Karpas-422 (cell line): ENCODE data around the gene ASB15. TPM values are rescaled to one million over a fixed set of nuclear protein-coding genes. Genes with fewer than 3 reads are reported as not detected.

ENCODE experiments used
- DNase-seq: peaks from one replicate; pipeline ENCODE4 v3.0.0-alpha.2; 2015
- H2AFZ ChIP-seq: fragments of 200-600 bp; sonication (generic); 2 replicates; pipeline ENCODE4 v1.6.1; 2014; ENCODE audit warnings: antibody characterized with exemption, low read length, mixed read lengths
- H3K27ac ChIP-seq: fragments of 200-600 bp; sonication (generic); 2 replicates; pipeline ENCODE4 v1.5.1; 2014; ENCODE audit warnings: mild to moderate bottlenecking, low read length, moderate library complexity
- H3K27me3 ChIP-seq: fragments of 200-600 bp; sonication (generic); 2 replicates; pipeline ENCODE4 v1.6.1; 2014; ENCODE audit warnings: low read length, mixed read lengths
- H3K36me3 ChIP-seq: fragments of 200-600 bp; sonication (generic); 2 replicates; pipeline ENCODE4 v1.6.1; 2014; ENCODE audit warnings: low read length, mixed read lengths; ENCODE audit not compliant: insufficient read depth
- H3K4me1 ChIP-seq: fragments of 200-600 bp; sonication (generic); 2 replicates; pipeline ENCODE4 v1.6.1; 2014; ENCODE audit warnings: mild to moderate bottlenecking, low read length, mixed read lengths
- H3K4me2 ChIP-seq: fragments of 200-600 bp; sonication (generic); 2 replicates; pipeline ENCODE4 v1.6.1; 2014; ENCODE audit warnings: low read length, low read depth, mild to moderate bottlenecking; ENCODE audit not compliant: poor library complexity, severe bottlenecking
- H3K4me3 ChIP-seq: fragments of 200-600 bp; sonication (generic); 2 replicates; pipeline ENCODE4 v1.5.1; 2014; ENCODE audit warnings: mild to moderate bottlenecking, antibody characterized with exemption, low read length, mixed read lengths
- H3K79me2 ChIP-seq: fragments of 200-600 bp; sonication (generic); 2 replicates; pipeline ENCODE4 v1.6.1; 2014; ENCODE audit warnings: mild to moderate bottlenecking, low read length, mixed read lengths
- H3K9ac ChIP-seq: fragments of 200-600 bp; sonication (generic); 2 replicates; pipeline ENCODE4 v1.6.0; 2014; ENCODE audit warnings: low read length
- H3K9me2 ChIP-seq: fragments of 200-600 bp; sonication (generic), shearing (Covaris generic); replicated peaks from 2 replicates; pipeline ENCODE4 v1.6.0; 2014; ENCODE audit warnings: mild to moderate bottlenecking, low read length, moderate library complexity; ENCODE audit not compliant: insufficient read depth
- H3K9me3 ChIP-seq: fragments of 300-700, 200-600 bp; sonication (generic); 2 replicates; pipeline ENCODE4 v1.6.1; 2014; ENCODE audit warnings: low read length, mixed read lengths
- H4K20me1 ChIP-seq: fragments of 200-600 bp; sonication (generic); 2 replicates; pipeline ENCODE4 v1.6.1; 2014; ENCODE audit warnings: mild to moderate bottlenecking, antibody characterized with exemption, low read length, low read depth; ENCODE audit not compliant: insufficient read depth
- total RNA-seq: library from RNA; depleted of rRNA; stranded (reverse); fragments of >200 nt; shearing (Covaris generic); gene quantifications from 2 replicates; pipeline ENCODE4 v1.2.3, GENCODE V29; 2014; ENCODE audit warnings: low replicate concordance

The ASB15 gene
- total RNA-seq, 1 experiment from 2014 or later: 0.04 TPM

- Histone ChIP-seq H2AFZ (no peak overlapping the region), H3K9me2 (no peaks in the 10 kb centered on the region), H3K27ac (no peak overlapping the region), H3K9ac (no peak overlapping the region), H3K9me3 (no peaks in the 10 kb centered on the region), H4K20me1 (no peaks in the 10 kb centered on the region), H3K27me3 (no peaks in the 10 kb centered on the region), H3K4me3 (no peak overlapping the region), H3K4me2 (no peak overlapping the region), H3K79me2 (no peaks in the 10 kb centered on the region), H3K36me3 (no peaks in the 10 kb centered on the region), H3K4me1 (no peaks in the 10 kb centered on the region)
- peak; percentile 42 for DNase-seq
Observed at GRCh38 chr7:123643495-123644441, 42.1 kb downstream of the ASB15 start.

GRCh38 chr7:123645516-123645915 lies 43.9 kb downstream of the ASB15 start:
- Histone ChIP-seq H3K79me2 (no peaks in the 10 kb centered on the region), H3K27ac (no peak overlapping the region), H4K20me1 (no peaks in the 10 kb centered on the region), H3K9me3 (no peaks in the 10 kb centered on the region), H3K36me3 (no peaks in the 10 kb centered on the region), H3K27me3 (no peaks in the 10 kb centered on the region), H3K9ac (no peak overlapping the region), H2AFZ (no peak overlapping the region), H3K9me2 (no peaks in the 10 kb centered on the region), H3K4me1 (no peaks in the 10 kb centered on the region), H3K4me3 (no peak overlapping the region), H3K4me2 (no peak overlapping the region)
- no peak for DNase-seq

GRCh38 chr7:123647106-123647730 lies 45.6 kb downstream of the ASB15 start:
- no peak overlapping the region for H3K4me2 ChIP-seq

GRCh38 chr7:123649964-123650363 lies 48.3 kb downstream of the ASB15 start:
- Histone ChIP-seq H3K9me2 (no peaks in the 10 kb centered on the region), H3K36me3 (no peaks in the 10 kb centered on the region), H3K27me3 (no peaks in the 10 kb centered on the region), H3K9me3 (no peaks in the 10 kb centered on the region), H3K27ac (no peak overlapping the region), H3K4me1 (no peaks in the 10 kb centered on the region), H3K4me2 (no peak overlapping the region), H3K4me3 (no peak overlapping the region), H4K20me1 (no peaks in the 10 kb centered on the region), H2AFZ (no peak overlapping the region), H3K9ac (no peak overlapping the region), H3K79me2 (no peaks in the 10 kb centered on the region)
- no peak for DNase-seq

More at GRCh38 chr7:123647106-123647730, 45.6 kb downstream of the ASB15 start:
- Histone ChIP-seq H4K20me1 (no peaks in the 10 kb centered on the region), H3K4me1 (no peaks in the 10 kb centered on the region), H3K9me3 (no peaks in the 10 kb centered on the region), H2AFZ (no peak overlapping the region), H3K79me2 (no peaks in the 10 kb centered on the region), H3K4me3 (no peak overlapping the region), H3K9me2 (no peaks in the 10 kb centered on the region), H3K36me3 (no peaks in the 10 kb centered on the region), H3K27me3 (no peaks in the 10 kb centered on the region), H3K9ac (no peak overlapping the region), H3K27ac (no peak overlapping the region)
- DNase-seq: no peak

- Histone ChIP-seq H3K9ac (no peak overlapping the region), H3K4me2 (no peak overlapping the region), H3K9me3 (no peaks in the 10 kb centered on the region), H3K4me1 (no peaks in the 10 kb centered on the region), H4K20me1 (no peaks in the 10 kb centered on the region), H2AFZ (no peak overlapping the region), H3K27me3 (no peaks in the 10 kb centered on the region), H3K9me2 (no peaks in the 10 kb centered on the region), H3K4me3 (no peak overlapping the region), H3K79me2 (no peaks in the 10 kb centered on the region), H3K36me3 (no peaks in the 10 kb centered on the region), H3K27ac (no peak overlapping the region)
- no peak for DNase-seq
Observed at GRCh38 chr7:123650595-123650994, 49.0 kb downstream of the ASB15 start.

- no peaks in the 10 kb centered on the region for H4K20me1 ChIP-seq
- H3K4me2 ChIP-seq: no peak overlapping the region
- no peak overlapping the region for H2AFZ ChIP-seq
- H3K27ac ChIP-seq: no peak overlapping the region
- H3K79me2 ChIP-seq: no peaks in the 10 kb centered on the region
- no peak for DNase-seq
- H3K9ac ChIP-seq: no peak overlapping the region
- H3K9me3 ChIP-seq: no peaks in the 10 kb centered on the region
- H3K4me3 ChIP-seq: no peak overlapping the region
- no peaks in the 10 kb centered on the region for H3K9me2 ChIP-seq
- H3K4me1 ChIP-seq: no peaks in the 10 kb centered on the region
- H3K36me3 ChIP-seq: no peaks in the 10 kb centered on the region
- H3K27me3 ChIP-seq: no peaks in the 10 kb centered on the region
Observed at GRCh38 chr7:123652406-123652805, 50.8 kb downstream of the ASB15 start.

GRCh38 chr7:123653162-123653561 lies 51.5 kb downstream of the ASB15 start:
- H3K4me2 ChIP-seq: no peak overlapping the region
- H3K27me3 ChIP-seq: no peaks in the 10 kb centered on the region
- H3K4me3 ChIP-seq: no peak overlapping the region
- H3K36me3 ChIP-seq: no peaks in the 10 kb centered on the region
- no peaks in the 10 kb centered on the region for H3K9me2 ChIP-seq
- no peaks in the 10 kb centered on the region for H3K79me2 ChIP-seq
- no peak overlapping the region for H2AFZ ChIP-seq
- H3K4me1 ChIP-seq: no peaks in the 10 kb centered on the region
- H4K20me1 ChIP-seq: no peaks in the 10 kb centered on the region
- H3K27ac ChIP-seq: no peak overlapping the region
- H3K9ac ChIP-seq: no peak overlapping the region
- no peak for DNase-seq
- H3K9me3 ChIP-seq: no peaks in the 10 kb centered on the region

GRCh38 chr7:123655614-123656013 lies 54.0 kb downstream of the ASB15 start, which contains the start of gene LMOD2:
LMOD2 (plus strand) TSS chr7:123655866; CDS start chr7:123655964, 98 bp downstream.
- H2AFZ ChIP-seq: no peak within 1 kb of the TSS
- no peaks in the 10 kb centered on the region for H3K4me1 ChIP-seq
- no peak for DNase-seq
- no peaks in the 10 kb centered on the region for H3K36me3 ChIP-seq
- H3K27ac ChIP-seq: no peak within 1 kb of the TSS
- H3K27me3 ChIP-seq: no peaks in the 10 kb centered on the region
- H3K79me2 ChIP-seq: no peaks in the 10 kb centered on the region
- no peaks in the 10 kb centered on the region for H3K9me3 ChIP-seq
- H3K4me2 ChIP-seq: no peak within 1 kb of the TSS
- H4K20me1 ChIP-seq: no peaks in the 10 kb centered on the region
- H3K9me2 ChIP-seq: no peaks in the 10 kb centered on the region
- no peak within 1 kb of the TSS for H3K4me3 ChIP-seq
- H3K9ac ChIP-seq: no peak within 1 kb of the TSS
